Measurements from ENCODE around the gene PDE4A. TPM values are rescaled to one million over a fixed set of nuclear protein-coding genes. Genes with fewer than 3 reads are reported as not detected.
A peak's percentile ranks its signal among the peaks of the same experiment; 100 is the strongest.

The PDE4A gene
- total and polyA plus RNA-seq, 2 of the 8 experiments (the other 6 are each of a cell fraction or from before 2014, with no cell fraction given) = 2.0 to 4.4 TPM

DNA sequence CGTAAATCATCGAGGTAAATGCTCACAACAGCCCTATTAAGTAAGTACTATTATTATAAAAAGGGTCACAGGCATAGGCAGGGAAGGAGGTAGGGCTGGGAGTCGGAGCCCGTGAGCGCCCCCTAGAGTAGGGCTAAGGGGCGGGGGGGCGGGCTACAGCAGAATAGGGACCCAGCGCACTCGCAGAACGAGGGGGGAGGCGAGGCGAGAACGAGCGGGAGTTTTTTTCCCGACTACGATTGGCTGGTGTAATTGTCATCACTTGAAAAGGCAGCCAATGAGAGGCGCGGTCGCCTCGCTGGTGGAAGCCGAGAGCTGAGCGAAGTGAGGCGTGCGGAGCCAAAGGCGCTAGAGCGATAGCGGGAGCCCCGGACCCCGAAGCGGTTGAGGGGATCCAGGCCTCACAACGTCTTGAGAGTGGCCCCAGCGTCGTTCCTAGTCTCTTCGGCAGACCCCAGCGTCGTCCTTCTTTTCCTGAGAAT, 58.6 kb downstream of the PDE4A start (continued):
- TF ChIP-seq TAF7 (optimal IDR thresholded peaks at IDR 0.05; ENCODE audit: borderline replicate concordance, low read depth, low read length) = no peak
- TF ChIP-seq RNF2 (IDR thresholded peaks at IDR 0.05; ENCODE audit: borderline replicate concordance, low read depth, low read length, missing control alignments, poor library complexity, severe bottlenecking) = no peak
- TF ChIP-seq RXRA (IDR thresholded peaks at IDR 0.05; ENCODE audit: insufficient read depth, low read depth, low read length) = no peak
- no peak for TF ChIP-seq BACH1 (IDR thresholded peaks at IDR 0.05; ENCODE audit: low read length)
- no peak for TF ChIP-seq SIX5 (IDR thresholded peaks at IDR 0.05; ENCODE audit: low read depth, low read length)
- TF ChIP-seq SUZ12 (IDR thresholded peaks at IDR 0.05; ENCODE audit: low read length) = no peak
- TF ChIP-seq GTF2F1 (IDR thresholded peaks at IDR 0.05; ENCODE audit: borderline replicate concordance, low read depth, low read length) = no peak
- TF ChIP-seq GABPA (IDR thresholded peaks at IDR 0.05; ENCODE audit: borderline replicate concordance, insufficient read depth, low read length) = no peak
- no peak for TF ChIP-seq SRF (IDR thresholded peaks at IDR 0.05; ENCODE audit: low read depth, low read length)
- TF ChIP-seq POLR2A (IDR thresholded peaks at IDR 0.05; ENCODE audit: control extremely low read depth in 1 of 2, low read depth in 2 of 2, low read length in 2 of 2) = no peak
- TF ChIP-seq EGR1 (IDR thresholded peaks at IDR 0.05; ENCODE audit: borderline replicate concordance, low read depth, low read length) = no peak
- TF ChIP-seq KDM1A (IDR thresholded peaks at IDR 0.05; ENCODE audit: borderline replicate concordance, low read length) = no peak
- TF ChIP-seq JUND (IDR thresholded peaks at IDR 0.05; ENCODE audit: low read length) = no peak
- TF ChIP-seq RAD21 (IDR thresholded peaks at IDR 0.05 in 1 of 2, conservative IDR thresholded peaks at IDR 0.05 in 1 of 2; ENCODE audit: low read depth in 2 of 2, low read length in 2 of 2) = peak in 1 of 2 experiments; percentile 36; a peak in 2 of 4 replicates
- no peak for TF ChIP-seq EP300 (IDR thresholded peaks at IDR 0.05; ENCODE audit: borderline replicate concordance in 1 of 2, low read depth in 2 of 2, low read length in 2 of 2)

Measured in H1 (cell line).